HG02885 (cell line): ENCODE results near the gene ZNF221.

Source experiments
- ATAC-seq: cut with Tn5 transposase; IDR thresholded peaks from one replicate; pipeline ENCODE4 v1.9.1; 2021; ENCODE audit warnings: mild to moderate bottlenecking; ENCODE audit not compliant: unreplicated experiment, poor library complexity

Gene ZNF221

GRCh38 chr19:43956827-43957226 lies 5.8 kb downstream of the ZNF221 start:
- no peak for ATAC-seq

GRCh38 chr19:43957891-43958290 lies 6.9 kb downstream of the ZNF221 start:
- ATAC-seq: no peak

GRCh38 chr19:43960411-43960810 lies 9.4 kb downstream of the ZNF221 start:
- ATAC-seq: no peak

GRCh38 chr19:43966079-43966694 lies 15.2 kb downstream of the ZNF221 start:
- no peak for ATAC-seq

GRCh38 chr19:43976732-43977131 lies 25.7 kb downstream of the ZNF221 start:
- ATAC-seq: no peak

GRCh38 chr19:43983544-43983911 lies 32.5 kb downstream of the ZNF221 start:
- no peak for ATAC-seq

GRCh38 chr19:43983912-43984686 lies 33.1 kb downstream of the ZNF221 start, which contains the start of gene ZNF155:
TSS of gene ZNF155 (plus strand) at chr19:43984188. CDS start at chr19:43988544, 4,356 bp downstream.
- peak; percentile 74 for ATAC-seq

GRCh38 chr19:43984687-43985000 lies 33.6 kb downstream of the ZNF221 start:
- no peak for ATAC-seq

- no peak for ATAC-seq
These were observed 46.7 kb downstream of the ZNF221 start for GRCh38 chr19:43997631-43998290.

GRCh38 chr19:44002212-44002565 lies 51.2 kb downstream of the ZNF221 start:
- ATAC-seq: no peak

- peak; percentile 95 for ATAC-seq
These were observed 51.8 kb downstream of the ZNF221 start, which contains the start of gene ZNF230 for GRCh38 chr19:44002566-44003460. TSS of gene ZNF230 (plus strand) at chr19:44002957. CDS start at chr19:44007079, 4,122 bp downstream.

- ATAC-seq: peak; percentile 7
These were observed 52.5 kb downstream of the ZNF221 start for GRCh38 chr19:44003461-44004009.

GRCh38 chr19:44005973-44006372 lies 54.9 kb downstream of the ZNF221 start:
- ATAC-seq: no peak

- no peak for ATAC-seq
These were observed 56.4 kb downstream of the ZNF221 start for GRCh38 chr19:44007473-44007872.

- no peak for ATAC-seq
These were observed 59.4 kb downstream of the ZNF221 start for GRCh38 chr19:44010468-44010867.
